HCT116 (cell line): ENCODE results near the gene TEX55. TPM values are rescaled to one million over a fixed set of nuclear protein-coding genes. Genes with fewer than 3 reads are reported as not detected.

Source experiments
- ATAC-seq: fragments of 200-7000 bp; cut with Tn5 transposase; 2 replicates; pipeline ENCODE4 v1.9.1; 2020; ENCODE audit warnings: mild to moderate bottlenecking, moderate library complexity
- BruUV-seq: library from RNA; stranded (reverse); fragments of 400-500 nt; replicated peaks from 2 replicates; lab custom pipeline; 2021; lab: Mats Ljungman, UMichigan
- CTCF ChIA-PET: fragments of 300-600 bp; sonication (Branson Sonifier 250); formaldehyde crosslinking; loops from one replicate; lab custom pipeline; 2021; ENCODE audit warnings: antibody characterized with exemption; lab: Charles Lee
- POLR2A ChIA-PET: fragments of 300-600, 350-600 bp; sonication (Branson Sonifier 250); formaldehyde crosslinking; loops from one replicate; lab custom pipeline; 2021; ENCODE audit warnings: antibody characterized with exemption; lab: Charles Lee
- RAD21 ChIA-PET, 2 experiments: fragments of 300-600 bp; sonication (Branson Sonifier 250); formaldehyde crosslinking; loops; one replicate each; lab custom pipeline; 2023; ENCODE audit warnings: low total read pairs in 2 of 2; ENCODE audit not compliant: uncharacterized antibody in 2 of 2, unreplicated experiment in 2 of 2, low non-redundant PET in 1 of 2; lab: Charles Lee
- DNase-seq: peaks from one replicate; pipeline ENCODE4 v3.0.0-alpha.2; 2010; ENCODE audit warnings: low read depth, low spot score
- H2AFZ ChIP-seq: fragments of 200-600 bp; shearing (Covaris generic), sonication (generic); 2 replicates; pipeline ENCODE4 v1.6.1; 2017; ENCODE audit warnings: low read depth, mixed run types, mixed read lengths, antibody characterized with exemption, low read length; ENCODE audit not compliant: poor library complexity, severe bottlenecking
- H3K27ac ChIP-seq: 2 replicates; pipeline ENCODE4 v1.5.1; 2012; ENCODE audit warnings: low read depth, low read length
- H3K27me3 ChIP-seq: fragments of 200-600 bp; sonication (generic); 2 replicates; pipeline ENCODE4 v1.6.1; 2016; ENCODE audit warnings: mixed run types, low read length, mixed read lengths; ENCODE audit not compliant: insufficient read depth
- H3K36me3 ChIP-seq, 2 experiments: fragments of 200-500 bp in 1 of 2; fragments of 200-600 bp in 1 of 2; sonication (Bioruptor generic) in 1 of 2; sonication (generic) in 1 of 2; 2 replicates each; pipeline versions ENCODE4 v1.5.1 to v1.6.1; 2014 to 2016; ENCODE audit warnings: low read length in 2 of 2, inconsistent platforms in 1 of 2, mixed read lengths in 1 of 2, mixed run types in 1 of 2; ENCODE audit not compliant: insufficient read depth in 2 of 2, control insufficient read depth in 1 of 2
- H3K4me1 ChIP-seq, 2 experiments: fragments of 200-600 bp in 1 of 2; sonication (generic) in 1 of 2; 2 replicates each; pipeline versions ENCODE4 v1.5.1 to v1.6.1; 2012 to 2017; ENCODE audit warnings: low read length in 2 of 2, inconsistent platforms in 1 of 2, mild to moderate bottlenecking in 1 of 2, mixed read lengths in 1 of 2, mixed run types in 1 of 2, moderate library complexity in 1 of 2; ENCODE audit not compliant: insufficient read depth in 2 of 2, control insufficient read depth in 1 of 2
- H3K4me2 ChIP-seq: fragments of 200-600 bp; sonication (generic); 2 replicates; pipeline ENCODE4 v1.6.1; 2017; ENCODE audit warnings: mixed run types, low read length, mixed read lengths
- H3K4me3 ChIP-seq, 2 experiments: fragments of 200-600 bp in 1 of 2; sonication (generic) in 1 of 2; replicated peaks in 1 of 2; 2 replicates each; pipeline ENCODE4 v1.5.1; 2011 to 2016; ENCODE audit warnings: low read length in 2 of 2, control low read depth in 1 of 2, low read depth in 1 of 2, mild to moderate bottlenecking in 1 of 2, mixed read lengths in 1 of 2, mixed run types in 1 of 2
- H3K79me2 ChIP-seq: fragments of 200-600 bp; sonication (generic); 2 replicates; pipeline ENCODE4 v1.6.1; 2017; ENCODE audit warnings: mild to moderate bottlenecking, mixed run types, low read length, moderate library complexity, mixed read lengths; ENCODE audit not compliant: insufficient read depth
- H3K9ac ChIP-seq: fragments of 200-600 bp; sonication (generic); 2 replicates; pipeline ENCODE4 v1.6.1; 2016; ENCODE audit warnings: low read length, mixed read lengths
- H3K9me2 ChIP-seq: fragments of 200-600 bp; sonication (generic), shearing (Covaris generic); 2 replicates; pipeline ENCODE4 v1.6.1; 2017; ENCODE audit warnings: mixed run types, mild to moderate bottlenecking, moderate library complexity; ENCODE audit not compliant: insufficient read depth
- H3K9me3 ChIP-seq, 2 experiments: fragments of 200-500 bp in 1 of 2; fragments of 200-600 bp in 1 of 2; sonication (Bioruptor generic) in 1 of 2; sonication (generic) in 1 of 2; 2 replicates each; pipeline ENCODE4 v1.6.1; 2014 to 2017; ENCODE audit warnings: low read length in 2 of 2, mixed read lengths in 2 of 2, inconsistent platforms in 1 of 2, low read depth in 1 of 2, mild to moderate bottlenecking in 1 of 2, mixed run types in 1 of 2, moderate library complexity in 1 of 2; ENCODE audit not compliant: control insufficient read depth in 1 of 2, insufficient read depth in 1 of 2
- H4K20me1 ChIP-seq: fragments of 200-600 bp; sonication (generic), shearing (Covaris generic); 2 replicates; pipeline ENCODE4 v1.6.1; 2017; ENCODE audit warnings: mixed run types, mild to moderate bottlenecking, moderate library complexity; ENCODE audit not compliant: insufficient read depth
- ATF3 ChIP-seq: IDR thresholded peaks from 2 replicates; pipeline ENCODE4 v1.6.1; 2012
- CEBPB ChIP-seq: IDR thresholded peaks from 2 replicates; pipeline ENCODE4 v1.6.1; 2012; ENCODE audit warnings: low read depth
- CTCF ChIP-seq, 3 experiments: fragments of 200-600 bp in 1 of 3; sonication (generic) in 1 of 3; IDR thresholded peaks in 2 of 3; conservative IDR thresholded peaks in 1 of 3; 2 replicates each; pipeline ENCODE4 v1.5.1; 2012 to 2017; ENCODE audit warnings: low read depth in 2 of 3, low read length in 2 of 3, antibody characterized with exemption in 1 of 3, borderline replicate concordance in 1 of 3, control low read depth in 1 of 3, mild to moderate bottlenecking in 1 of 3, mixed read lengths in 1 of 3, mixed run types in 1 of 3, moderate library complexity in 1 of 3; ENCODE audit not compliant: insufficient read depth in 1 of 3
- EGR1 ChIP-seq: IDR thresholded peaks from 2 replicates; pipeline ENCODE4 v1.6.1; 2012; ENCODE audit warnings: low read depth
- ELF1 ChIP-seq: IDR thresholded peaks from 2 replicates; pipeline ENCODE4 v1.6.1; 2012; ENCODE audit warnings: low read depth, borderline replicate concordance
- EZH2 ChIP-seq: fragments of 200-600 bp; sonication (generic); IDR thresholded peaks from 2 replicates; pipeline ENCODE4 v1.6.1; 2017; ENCODE audit warnings: antibody characterized with exemption, mixed run types
- EZH2phosphoT487 ChIP-seq: fragments of 200-600 bp; IDR thresholded peaks from 2 replicates; pipeline ENCODE4 v1.6.1; 2018; ENCODE audit warnings: antibody characterized with exemption, borderline replicate concordance
- JUND ChIP-seq: IDR thresholded peaks from 2 replicates; pipeline ENCODE4 v1.6.1; 2012
- POLR2AphosphoS5 ChIP-seq: IDR thresholded peaks from 2 replicates; pipeline ENCODE4 v1.6.1; 2011; ENCODE audit warnings: mild to moderate bottlenecking, low read depth, low read length, moderate library complexity
- RAD21 ChIP-seq: IDR thresholded peaks from 2 replicates; pipeline ENCODE4 v1.6.1; 2012; ENCODE audit warnings: low read depth, mild to moderate bottlenecking
- SP1 ChIP-seq: IDR thresholded peaks from 2 replicates; pipeline ENCODE4 v1.6.1; 2012; ENCODE audit warnings: low read depth
- SRF ChIP-seq: IDR thresholded peaks from 2 replicates; pipeline ENCODE4 v1.6.1; 2012; ENCODE audit warnings: low read depth
- TCF7L2 ChIP-seq: IDR thresholded peaks from 2 replicates; pipeline ENCODE4 v1.7.0; 2011; ENCODE audit warnings: borderline replicate concordance, inconsistent platforms; ENCODE audit not compliant: insufficient read depth, insufficient read length; ENCODE audit errors: extremely low read depth
- intact Hi-C: fragments of 100-400 bp; cut with micrococcal nuclease; formaldehyde crosslinking; loops from 2 replicates; pipeline ENCODE4 v1.10.0; 2022
- total RNA-seq: library from RNA; stranded (reverse); gene quantifications from one replicate; pipeline ENCODE4 v1.2.1, GENCODE V29; 2021; ENCODE audit not compliant: unreplicated experiment

TEX55 gene
- total RNA-seq, 1 experiment from 2014 or later, result not detected

- no peak overlapping the region for H3K4me2 ChIP-seq
- no peak overlapping the region for H3K9ac ChIP-seq
- no peak overlapping the region for H3K4me3 ChIP-seq
- ChIA-PET POLR2A (interaction anchor here (1.9 kb wide), 1 partner anchor 94 kb away, joined by 4 read pairs; the partner anchor contains the start of gene B4GALT4), CTCF (interaction anchor here (2.1 kb wide), 1 partner anchor 94 kb away, joined by 6 read pairs; the partner anchor contains the start of gene B4GALT4), RAD21 (interaction anchor here in 1 of 2 experiments (1.0 kb wide), 1 partner anchor 94 kb away, joined by 3 read pairs; no protein-coding TSS in a partner anchor)
- ATAC-seq (no peak), DNase-seq (no peak)
- no peaks in the 10 kb centered on the region for H3K36me3 ChIP-seq
- intact Hi-C loops, result no loop called here
- H3K79me2 ChIP-seq, result no peaks in the 10 kb centered on the region
- H3K9me2 ChIP-seq, result no peaks in the 10 kb centered on the region
- no peaks in the 10 kb centered on the region for H3K27me3 ChIP-seq
- TF ChIP-seq SP1 (no peak), EZH2phosphoT487 (no peak), RAD21 (no peak)
- H3K4me1 ChIP-seq, result no peaks in the 10 kb centered on the region
- no peaks in the 10 kb centered on the region for H4K20me1 ChIP-seq
- no peak overlapping the region for H3K27ac ChIP-seq
- no TSS peak for BruUV-seq
- no peaks in the 10 kb centered on the region for H3K9me3 ChIP-seq
- no peak overlapping the region for H2AFZ ChIP-seq
These were observed 812 bp downstream of the TEX55 start for GRCh38 chr3:119146578-119147375.

- Histone ChIP-seq H4K20me1 (no peaks in the 10 kb centered on the region), H2AFZ (no peak overlapping the region), H3K9me2 (no peaks in the 10 kb centered on the region), H3K27ac (no peak overlapping the region), H3K9ac (no peak overlapping the region), H3K4me1 (no peaks in the 10 kb centered on the region), H3K9me3 (no peaks in the 10 kb centered on the region), H3K36me3 (no peaks in the 10 kb centered on the region), H3K4me2 (no peak overlapping the region), H3K27me3 (no peaks in the 10 kb centered on the region), H3K4me3 (no peak overlapping the region), H3K79me2 (no peaks in the 10 kb centered on the region)
- CTCF ChIA-PET, result interaction anchor here (2.1 kb wide), 1 partner anchor 93 kb away, joined by 6 read pairs; the partner anchor contains the start of gene B4GALT4
- POLR2A ChIA-PET, result interaction anchor here (1.9 kb wide), 1 partner anchor 93 kb away, joined by 4 read pairs; the partner anchor contains the start of gene B4GALT4
- TF ChIP-seq EGR1, result no peak
- no peak for TF ChIP-seq CTCF (IDR thresholded peaks at IDR 0.05 in 2 of 3, conservative IDR thresholded peaks at IDR 0.05 in 1 of 3; ENCODE audit: borderline replicate concordance in 1 of 3, insufficient read depth in 1 of 3, low read depth in 2 of 3, low read length in 2 of 3)
- no peak for TF ChIP-seq POLR2AphosphoS5
- TF ChIP-seq SRF, result no peak
- TF ChIP-seq JUND, result no peak
- no peak for TF ChIP-seq ATF3
- no peak for TF ChIP-seq CEBPB
- TF ChIP-seq ELF1, result no peak
- TF ChIP-seq TCF7L2, result no peak
- TF ChIP-seq EZH2phosphoT487, result no peak
- TF ChIP-seq EZH2, result no peak
- BruUV-seq, result no TSS peak
- no peak for ATAC-seq
- intact Hi-C loops, result no loop called here
- RAD21 ChIA-PET, result no interaction called here
- DNase-seq, result no peak
These were observed 1.5 kb downstream of the TEX55 start for GRCh38 chr3:119147494-119147893.
